Activated CD8-positive, alpha-beta T cell treated with anti-CD3 and anti-CD28 coated beads for 36 hours (primary cell): ENCODE data around the gene SEPTIN11. TPM values are rescaled to one million over a fixed set of nuclear protein-coding genes. Genes with fewer than 3 reads are reported as not detected.

Source experiments
- ATAC-seq: fragments of 200-7000 bp; cut with Tn5 transposase; one replicate; pipeline ENCODE4 v1.10.0; 2021; ENCODE audit warnings: mild to moderate bottlenecking, moderate library complexity
- CTCF ChIA-PET: fragments of 350-600 bp; sonication (Branson Sonifier 250); formaldehyde crosslinking; loops from one replicate; lab custom pipeline; 2021; ENCODE audit warnings: antibody characterized with exemption; lab: Charles Lee
- POLR2A ChIA-PET: fragments of 350-600 bp; sonication (Branson Sonifier 250); formaldehyde crosslinking; loops from one replicate; lab custom pipeline; 2021; ENCODE audit warnings: antibody characterized with exemption; lab: Charles Lee
- DNase-seq: peaks from one replicate; pipeline ENCODE4 v3.0.0-alpha.2; 2020
- H3K27ac Mint-ChIP-seq: one replicate; pipeline ENCODE4 v1.8.0; 2021; ENCODE audit warnings: mild to moderate bottlenecking, mixed read lengths
- H3K27me3 Mint-ChIP-seq: one replicate; pipeline ENCODE4 v1.8.0; 2021; ENCODE audit warnings: mixed read lengths
- H3K36me3 Mint-ChIP-seq: one replicate; pipeline ENCODE4 v1.8.0; 2021; ENCODE audit warnings: low read depth, mixed read lengths
- H3K4me1 Mint-ChIP-seq: one replicate; pipeline ENCODE4 v1.8.0; 2021; ENCODE audit warnings: low read depth, mixed read lengths
- H3K4me3 Mint-ChIP-seq: one replicate; pipeline ENCODE4 v1.8.0; 2021; ENCODE audit warnings: mild to moderate bottlenecking, moderate library complexity, mixed read lengths
- H3K9me3 Mint-ChIP-seq: one replicate; pipeline ENCODE4 v1.8.0; 2021; ENCODE audit warnings: mixed read lengths
- intact Hi-C: fragments of 100-400 bp; cut with micrococcal nuclease; formaldehyde crosslinking; loops from one replicate; pipeline ENCODE4 v1.10.0; 2022
- total RNA-seq, 2 experiments: library from RNA; stranded (reverse); gene quantifications; one replicate each; pipeline ENCODE4 v1.2.3, GENCODE V29; 2021
- TF ChIP-seq, protein P1 (sequence below): fragments of 200-600 bp; IDR thresholded peaks from one replicate; pipeline ENCODE4 v1.8.0; 2022; ENCODE audit warnings: antibody characterized with exemption, mild to moderate bottlenecking

The SEPTIN11 gene
- total RNA-seq, 2 experiments from 2014 or later, result 38.6 to 43.3 TPM

DNA sequence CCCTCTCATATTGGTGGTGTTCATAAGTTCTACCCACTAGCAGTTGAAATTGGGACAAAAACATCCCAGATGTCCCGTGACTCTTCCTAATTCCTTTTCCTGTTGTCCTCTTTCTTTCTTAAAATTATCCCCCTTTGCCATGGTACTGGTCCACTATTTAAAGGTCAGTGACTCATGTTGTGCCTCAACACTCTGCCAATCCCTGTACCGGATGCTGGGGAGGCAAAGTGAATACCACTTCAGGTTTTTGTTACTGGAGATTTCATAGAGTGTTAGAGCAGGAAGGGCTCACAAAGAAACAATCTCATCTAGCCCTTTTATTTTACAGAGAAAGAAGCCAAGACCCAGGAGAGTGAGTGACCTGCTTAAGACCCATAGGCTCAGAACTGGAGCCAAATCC lies 24.6 kb downstream of the SEPTIN11 start:
- ChIA-PET POLR2A (no interaction called here), CTCF (no interaction called here)
- peaks cover 33% of the 10 kb centered on the region for H3K4me1 Mint-ChIP-seq
- ATAC-seq (no peak), DNase-seq (no peak)
- H3K27me3 Mint-ChIP-seq, result no peaks in the 10 kb centered on the region
- no peak overlapping the region for H3K4me3 Mint-ChIP-seq
- peaks cover 6% of the 10 kb centered on the region for H3K36me3 Mint-ChIP-seq
- intact Hi-C loops, result no loop called here
- H3K9me3 Mint-ChIP-seq, result no peaks in the 10 kb centered on the region
- H3K27ac Mint-ChIP-seq, result no peak overlapping the region
- TF ChIP-seq, protein P1, sequence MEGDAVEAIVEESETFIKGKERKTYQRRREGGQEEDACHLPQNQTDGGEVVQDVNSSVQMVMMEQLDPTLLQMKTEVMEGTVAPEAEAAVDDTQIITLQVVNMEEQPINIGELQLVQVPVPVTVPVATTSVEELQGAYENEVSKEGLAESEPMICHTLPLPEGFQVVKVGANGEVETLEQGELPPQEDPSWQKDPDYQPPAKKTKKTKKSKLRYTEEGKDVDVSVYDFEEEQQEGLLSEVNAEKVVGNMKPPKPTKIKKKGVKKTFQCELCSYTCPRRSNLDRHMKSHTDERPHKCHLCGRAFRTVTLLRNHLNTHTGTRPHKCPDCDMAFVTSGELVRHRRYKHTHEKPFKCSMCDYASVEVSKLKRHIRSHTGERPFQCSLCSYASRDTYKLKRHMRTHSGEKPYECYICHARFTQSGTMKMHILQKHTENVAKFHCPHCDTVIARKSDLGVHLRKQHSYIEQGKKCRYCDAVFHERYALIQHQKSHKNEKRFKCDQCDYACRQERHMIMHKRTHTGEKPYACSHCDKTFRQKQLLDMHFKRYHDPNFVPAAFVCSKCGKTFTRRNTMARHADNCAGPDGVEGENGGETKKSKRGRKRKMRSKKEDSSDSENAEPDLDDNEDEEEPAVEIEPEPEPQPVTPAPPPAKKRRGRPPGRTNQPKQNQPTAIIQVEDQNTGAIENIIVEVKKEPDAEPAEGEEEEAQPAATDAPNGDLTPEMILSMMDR, result no peak

GRCh38 chr4:76977113-76977512 lies 27.6 kb downstream of the SEPTIN11 start:
- no peaks in the 10 kb centered on the region for H3K27me3 Mint-ChIP-seq
- intact Hi-C loops, result no loop called here

GRCh38 chr4:76977736-76978350 lies 28.3 kb downstream of the SEPTIN11 start:
- DNase-seq (no peak), ATAC-seq (no peak)
- H3K4me3 Mint-ChIP-seq, result no peak overlapping the region
- no peaks in the 10 kb centered on the region for H3K9me3 Mint-ChIP-seq
- ChIA-PET POLR2A (interaction anchor here (0.7 kb wide), 1 partner anchor 16 kb away, joined by 3 read pairs; no protein-coding TSS in a partner anchor), CTCF (interaction anchor here (0.7 kb wide), 1 partner anchor 326 kb away, joined by 5 read pairs; no protein-coding TSS in a partner anchor)
- intact Hi-C loops, result no loop called here
- no peak overlapping the region for H3K27ac Mint-ChIP-seq
- TF ChIP-seq, protein P1, result no peak
- H3K36me3 Mint-ChIP-seq, result peaks cover 6% of the 10 kb centered on the region
- H3K27me3 Mint-ChIP-seq, result no peaks in the 10 kb centered on the region
- H3K4me1 Mint-ChIP-seq, result peaks cover 50% of the 10 kb centered on the region

More at GRCh38 chr4:76977113-76977512, 27.6 kb downstream of the SEPTIN11 start:
- peaks cover 44% of the 10 kb centered on the region for H3K4me1 Mint-ChIP-seq
- TF ChIP-seq, protein P1, result no peak
- DNase-seq (no peak), ATAC-seq (no peak)
- H3K36me3 Mint-ChIP-seq, result peaks cover 6% of the 10 kb centered on the region
- POLR2A ChIA-PET, result no interaction called here
- H3K4me3 Mint-ChIP-seq, result no peak overlapping the region
- H3K27ac Mint-ChIP-seq, result no peak overlapping the region
- CTCF ChIA-PET, result interaction anchor here (0.7 kb wide), 1 partner anchor 325 kb away, joined by 5 read pairs; no protein-coding TSS in a partner anchor
- no peaks in the 10 kb centered on the region for H3K9me3 Mint-ChIP-seq

- ATAC-seq, result no peak
- intact Hi-C loops, result no loop called here
- Mint-ChIP-seq H3K27me3 (no peaks in the 10 kb centered on the region), H3K9me3 (no peaks in the 10 kb centered on the region), H3K4me1 (peaks cover 62% of the 10 kb centered on the region), H3K36me3 (peaks cover 2% of the 10 kb centered on the region), H3K4me3 (no peak overlapping the region), H3K27ac (no peak overlapping the region)
- DNase-seq, result no peak
- TF ChIP-seq, protein P1, result no peak
- POLR2A ChIA-PET, result no interaction called here
- CTCF ChIA-PET, result no interaction called here
Observed at GRCh38 chr4:76979236-76979635, 29.7 kb downstream of the SEPTIN11 start.

DNA sequence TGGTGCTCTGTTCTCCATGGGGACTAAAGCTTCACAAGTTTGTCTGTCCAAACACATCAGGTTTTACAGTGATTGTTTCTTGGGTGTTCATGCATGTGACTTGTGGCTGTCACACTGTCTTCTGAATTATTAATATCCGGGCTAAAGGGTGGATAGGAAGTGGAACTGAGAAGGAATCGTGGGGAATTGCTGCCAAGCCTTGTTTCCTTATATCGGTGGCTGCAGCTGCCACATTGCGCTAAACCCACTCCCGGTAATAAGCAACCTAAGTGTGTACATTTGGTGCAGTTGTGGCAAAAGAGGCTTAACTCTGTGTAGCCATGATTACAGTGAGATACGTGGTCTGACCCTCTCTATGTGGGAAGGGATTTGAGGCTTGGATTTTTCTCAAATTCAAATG lies 30.7 kb downstream of the SEPTIN11 start:
- ChIA-PET POLR2A (no interaction called here), CTCF (interaction anchor here (0.8 to 1.0 kb wide), 2 partner anchors 20 to 223 kb away, joined by 3 read pairs; no protein-coding TSS in a partner anchor)
- no peak for ATAC-seq
- Mint-ChIP-seq H3K9me3 (no peaks in the 10 kb centered on the region), H3K27me3 (no peaks in the 10 kb centered on the region), H3K4me1 (peaks cover 72% of the 10 kb centered on the region), H3K36me3 (peaks cover 2% of the 10 kb centered on the region), H3K4me3 (no peak overlapping the region), H3K27ac (no peak overlapping the region)
- intact Hi-C loops, result no loop called here
- no peak for DNase-seq
- TF ChIP-seq, protein P1, result no peak
